NCI-H2196 (cell line): ENCODE measurements around the gene SYNE1.
"Not testable (repeated sequence)": the region's sequence is repeated elsewhere in the genome, so short reads cannot be mapped to it uniquely, and the experiment has no call there.

Experiments
- DNase-seq: peaks from one replicate; lab custom pipeline; 2025; ENCODE audit not compliant: unreplicated experiment; lab: John Stamatoyannopoulos, UW

Gene SYNE1

GRCh38 chr6:152571089-152571488 lies 66.1 kb downstream of the SYNE1 start:
- DNase-seq = no peak

GRCh38 chr6:152566103-152566875 lies 70.9 kb downstream of the SYNE1 start:
- DNase-seq = no peak

DNA sequence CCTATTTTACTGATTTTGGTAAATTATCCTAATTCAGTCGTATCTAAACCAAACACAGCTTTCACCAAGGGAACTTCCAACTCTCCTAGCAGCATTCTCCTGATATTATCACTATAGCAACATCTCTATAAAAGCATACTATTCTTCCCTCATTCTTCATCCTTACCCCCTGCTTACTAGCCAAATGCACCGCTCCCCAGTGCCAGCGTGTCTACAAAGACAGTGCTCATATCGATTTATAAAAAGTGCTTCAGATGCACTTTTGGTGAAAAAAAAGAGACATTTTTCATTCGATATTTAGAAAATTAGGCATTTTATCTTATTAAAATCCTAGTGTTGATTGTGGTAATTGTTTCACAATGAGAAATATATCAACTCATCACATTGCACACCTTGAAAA lies 74.0 kb downstream of the SYNE1 start:
- DNase-seq = no peak

GRCh38 chr6:152558798-152559197 lies 78.4 kb downstream of the SYNE1 start:
- DNase-seq = not testable (repeated sequence)

- DNase-seq = no peak
Observed at GRCh38 chr6:152557502-152557901, 79.7 kb downstream of the SYNE1 start.

DNA sequence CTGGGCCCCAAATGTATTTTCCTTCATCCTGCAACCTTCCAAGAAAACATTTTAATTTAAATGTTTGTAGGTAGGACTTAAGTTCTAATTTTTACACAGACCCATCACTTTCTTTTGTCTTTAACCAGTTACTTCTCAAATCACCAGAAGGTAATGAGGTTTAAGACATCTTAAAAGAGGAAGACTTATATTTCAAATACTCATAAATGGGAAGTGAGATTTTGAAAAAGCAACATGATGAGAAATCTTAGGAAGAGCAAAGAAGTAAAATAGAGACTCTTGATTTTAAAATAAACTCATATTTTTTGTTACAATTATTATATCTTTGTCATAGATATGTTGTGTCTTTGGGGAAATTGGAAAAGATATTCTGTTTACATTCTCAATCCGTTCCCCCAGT lies 82.3 kb downstream of the SYNE1 start:
- no peak for DNase-seq

- DNase-seq = peak; percentile 43
Observed at GRCh38 chr6:152552616-152553209, 84.4 kb downstream of the SYNE1 start.

DNA sequence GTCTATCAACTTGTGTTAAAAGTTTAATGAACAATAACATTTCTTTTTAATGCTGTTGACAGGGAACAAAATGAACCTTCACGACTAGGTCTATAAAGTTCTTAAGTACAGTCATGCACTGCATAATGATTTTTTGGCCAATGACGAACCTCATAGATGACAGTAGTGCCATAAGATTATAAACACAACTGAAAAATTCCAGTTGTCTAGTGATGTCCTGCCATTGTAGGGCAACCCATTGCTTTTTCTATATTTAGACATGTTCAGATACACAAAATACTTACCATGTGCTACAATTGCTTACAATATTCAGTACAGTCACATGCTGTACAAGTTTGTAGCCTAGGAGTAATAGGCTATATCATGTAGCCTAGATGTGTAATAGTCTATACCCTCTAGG lies 93.6 kb downstream of the SYNE1 start:
- DNase-seq = no peak

- DNase-seq = no peak
Observed at GRCh38 chr6:152540381-152540780, 96.8 kb downstream of the SYNE1 start.

GRCh38 chr6:152534541-152534940 lies 102.6 kb downstream of the SYNE1 start:
- DNase-seq = no peak

GRCh38 chr6:152532556-152533422 lies 104.4 kb downstream of the SYNE1 start:
- DNase-seq = no peak

GRCh38 chr6:152531659-152532058 lies 105.5 kb downstream of the SYNE1 start:
- no peak for DNase-seq

- DNase-seq = no peak
Observed at GRCh38 chr6:152529369-152529768, 107.8 kb downstream of the SYNE1 start.

DNA sequence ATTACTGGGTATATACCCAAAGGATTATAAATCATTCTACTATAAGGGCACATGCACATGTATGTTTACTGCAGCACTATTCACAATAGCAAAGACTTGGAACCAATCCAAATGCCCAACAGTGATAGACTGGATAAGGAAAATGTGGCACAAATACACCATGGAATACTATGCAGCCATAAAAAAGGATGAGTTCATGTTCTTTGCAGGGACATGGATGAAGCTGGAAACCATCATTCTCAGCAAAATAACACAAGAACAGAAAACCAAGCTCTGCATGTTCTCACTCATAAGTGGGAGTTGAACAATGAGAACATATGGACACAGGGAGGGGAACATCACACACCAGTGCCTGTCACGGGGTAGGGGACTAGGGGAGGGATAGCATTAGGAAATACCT lies 123.0 kb downstream of the SYNE1 start:
- not testable (repeated sequence) for DNase-seq

DNA sequence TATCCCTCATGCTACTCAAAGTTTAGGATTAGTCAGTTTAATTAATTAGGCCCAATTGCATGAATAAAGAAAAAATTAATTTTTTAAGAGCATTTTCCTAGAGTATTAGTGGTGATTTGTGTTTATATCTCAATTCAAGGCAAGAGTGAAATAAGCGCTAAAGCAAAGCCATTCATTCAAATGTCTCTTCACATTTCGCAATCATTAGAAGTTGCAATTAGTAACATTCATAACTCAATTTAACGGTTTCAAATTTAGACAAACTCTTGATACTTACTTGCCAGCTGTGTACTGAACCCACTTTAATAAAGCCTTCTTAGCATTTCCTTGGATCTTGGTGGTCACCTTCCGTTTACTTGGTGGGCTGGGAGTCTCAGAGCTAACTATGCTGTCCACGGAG lies 127.2 kb downstream of the SYNE1 start:
- DNase-seq = no peak

DNA sequence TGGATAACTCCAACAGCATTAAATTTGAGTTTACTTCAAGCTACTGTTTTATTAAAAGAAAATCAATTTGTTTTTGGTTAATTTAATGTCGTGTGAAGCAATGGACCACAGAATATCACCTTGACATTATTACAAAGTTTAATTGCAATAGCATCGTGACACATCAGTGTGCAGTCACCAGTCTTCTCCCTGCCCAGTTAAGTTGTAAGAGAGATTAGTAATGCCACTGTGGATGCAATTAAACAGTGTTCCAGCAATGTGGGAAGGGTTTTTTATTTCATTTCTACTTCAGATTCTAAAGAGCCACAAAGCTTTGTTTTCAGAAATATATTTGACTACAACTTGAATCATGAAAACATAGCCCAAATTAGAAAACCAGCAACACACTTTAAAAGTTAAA lies 128.7 kb downstream of the SYNE1 start:
- no peak for DNase-seq

- no peak for DNase-seq
Observed at GRCh38 chr6:152503546-152503945, 133.6 kb downstream of the SYNE1 start.

DNA sequence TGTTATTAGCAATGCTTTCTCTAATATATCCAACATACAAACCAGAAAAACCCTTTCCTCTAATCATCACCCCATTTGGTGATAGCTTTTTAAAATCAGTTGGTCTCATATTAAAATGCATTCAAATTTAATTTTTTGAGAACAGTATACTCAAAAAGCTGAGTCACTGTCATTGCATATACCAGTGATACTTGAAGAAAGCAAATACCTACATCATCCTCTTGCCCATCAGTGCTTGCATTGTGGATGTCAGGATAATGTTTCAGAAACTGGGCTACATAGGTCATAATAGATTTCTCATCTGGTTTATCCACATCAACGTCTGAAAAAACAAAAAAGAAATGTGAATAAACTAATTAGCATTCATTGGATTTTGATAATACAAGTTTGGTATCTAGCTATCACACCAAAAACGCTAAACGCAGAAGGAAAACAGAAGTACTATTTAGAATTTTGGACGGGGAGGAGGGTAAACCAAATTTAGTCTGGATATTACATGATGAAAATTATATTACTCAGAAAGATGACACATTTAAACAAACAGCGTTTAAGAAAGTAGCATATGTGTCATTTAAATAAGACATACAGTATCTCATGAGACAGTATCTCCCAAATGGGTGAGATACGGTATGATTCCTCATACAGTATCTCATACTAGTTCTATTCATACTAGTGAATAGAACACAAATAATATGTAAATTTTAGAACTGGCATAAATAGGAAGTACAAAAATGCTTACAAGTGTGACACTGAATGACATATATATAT lies 134.6 kb downstream of the SYNE1 start:
- no peak for DNase-seq

DNA sequence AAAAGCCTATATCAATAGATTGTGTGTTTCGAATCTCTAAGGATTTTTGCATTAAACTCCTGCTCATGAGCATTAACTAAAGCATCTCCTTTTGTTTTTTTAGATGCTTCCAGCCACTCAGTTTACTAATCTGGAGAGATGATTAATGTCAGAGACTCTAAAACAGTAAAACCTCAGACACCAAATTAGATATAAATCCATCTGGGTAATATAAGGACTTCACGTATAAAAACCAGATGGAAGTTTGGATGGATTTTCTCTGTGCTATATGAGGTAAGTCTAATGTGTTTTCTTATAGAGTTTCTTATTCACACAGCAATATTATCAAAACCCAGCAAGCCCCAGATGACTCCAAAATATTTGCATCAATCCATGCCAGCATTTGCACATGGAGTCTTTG lies 137.2 kb downstream of the SYNE1 start:
- no peak for DNase-seq

GRCh38 chr6:152496731-152497130 lies 140.4 kb downstream of the SYNE1 start:
- no peak for DNase-seq

DNA sequence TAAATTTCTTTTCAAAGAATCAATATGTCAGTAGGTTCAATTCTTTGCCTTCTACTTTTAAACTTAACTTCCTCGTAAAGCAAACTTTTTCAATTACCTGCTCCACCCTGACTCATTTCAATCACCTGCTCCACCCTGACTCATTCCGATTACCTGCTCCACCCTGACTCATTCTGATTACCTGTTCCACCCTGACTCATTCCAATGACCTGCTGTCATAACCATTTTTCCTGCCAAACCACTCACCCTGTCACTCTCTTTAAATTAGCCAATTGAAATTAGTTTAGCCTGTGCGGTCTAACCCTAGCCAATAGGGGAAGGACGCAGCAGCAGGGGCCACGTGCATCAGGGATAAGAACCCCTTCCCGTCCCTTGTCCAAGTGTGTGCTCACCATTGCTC lies 141.7 kb downstream of the SYNE1 start:
- not testable (repeated sequence) for DNase-seq
